ENCODE results near the gene TPM1. TPM values are rescaled to one million over a fixed set of nuclear protein-coding genes. Genes with fewer than 3 reads are reported as not detected.
"Not testable (repeated sequence)": the region's sequence is repeated elsewhere in the genome, so short reads cannot be mapped to it uniquely, and the experiment has no call there.

TPM1 gene
- total RNA-seq, 4 donors from 2014 or later, result 167 to 702 (median 252) TPM

DNA sequence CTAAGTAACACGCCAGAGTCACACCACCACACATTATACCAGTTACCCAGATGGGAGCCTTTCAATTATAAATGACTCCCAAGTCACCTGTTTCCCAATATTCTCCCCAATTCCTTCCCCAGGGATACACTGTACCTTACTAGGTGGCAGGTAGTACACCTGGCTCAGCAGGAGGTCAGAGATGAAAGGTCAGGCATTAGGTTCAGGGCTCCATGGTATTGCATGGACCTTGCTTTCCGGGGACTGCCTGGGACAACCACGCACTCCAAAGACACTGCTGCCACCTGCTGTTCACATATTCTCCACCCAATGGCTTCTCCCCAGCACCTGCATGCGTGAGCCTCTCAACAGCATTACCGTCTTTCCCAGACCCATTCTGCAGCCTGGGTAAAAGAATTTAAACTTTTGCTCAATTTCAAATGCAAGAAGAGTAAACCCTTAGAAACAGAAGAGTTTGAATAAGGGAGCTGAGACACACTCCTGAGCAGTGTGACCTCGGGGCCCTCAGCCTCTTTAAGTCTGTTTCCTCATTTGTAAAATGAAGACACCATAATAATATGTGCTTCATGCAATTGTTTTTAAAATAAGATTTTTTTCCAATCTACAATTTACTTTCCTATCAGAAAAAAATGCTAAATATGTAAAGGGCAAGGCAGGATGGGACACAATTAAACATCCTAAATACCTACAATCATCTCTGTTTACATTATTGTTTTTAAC lies 51.1 kb downstream of the TPM1 start:
- peak; percentile 87 for ATAC-seq (ENCODE audit: low FRiP score)
- TF ChIP-seq, protein P1, sequence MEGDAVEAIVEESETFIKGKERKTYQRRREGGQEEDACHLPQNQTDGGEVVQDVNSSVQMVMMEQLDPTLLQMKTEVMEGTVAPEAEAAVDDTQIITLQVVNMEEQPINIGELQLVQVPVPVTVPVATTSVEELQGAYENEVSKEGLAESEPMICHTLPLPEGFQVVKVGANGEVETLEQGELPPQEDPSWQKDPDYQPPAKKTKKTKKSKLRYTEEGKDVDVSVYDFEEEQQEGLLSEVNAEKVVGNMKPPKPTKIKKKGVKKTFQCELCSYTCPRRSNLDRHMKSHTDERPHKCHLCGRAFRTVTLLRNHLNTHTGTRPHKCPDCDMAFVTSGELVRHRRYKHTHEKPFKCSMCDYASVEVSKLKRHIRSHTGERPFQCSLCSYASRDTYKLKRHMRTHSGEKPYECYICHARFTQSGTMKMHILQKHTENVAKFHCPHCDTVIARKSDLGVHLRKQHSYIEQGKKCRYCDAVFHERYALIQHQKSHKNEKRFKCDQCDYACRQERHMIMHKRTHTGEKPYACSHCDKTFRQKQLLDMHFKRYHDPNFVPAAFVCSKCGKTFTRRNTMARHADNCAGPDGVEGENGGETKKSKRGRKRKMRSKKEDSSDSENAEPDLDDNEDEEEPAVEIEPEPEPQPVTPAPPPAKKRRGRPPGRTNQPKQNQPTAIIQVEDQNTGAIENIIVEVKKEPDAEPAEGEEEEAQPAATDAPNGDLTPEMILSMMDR (IDR thresholded peaks at IDR 0.05), result peak in 1 of 3 donors; percentile 47
- peak; percentile 79 for DNase-seq (ENCODE audit: low spot score)

DNA sequence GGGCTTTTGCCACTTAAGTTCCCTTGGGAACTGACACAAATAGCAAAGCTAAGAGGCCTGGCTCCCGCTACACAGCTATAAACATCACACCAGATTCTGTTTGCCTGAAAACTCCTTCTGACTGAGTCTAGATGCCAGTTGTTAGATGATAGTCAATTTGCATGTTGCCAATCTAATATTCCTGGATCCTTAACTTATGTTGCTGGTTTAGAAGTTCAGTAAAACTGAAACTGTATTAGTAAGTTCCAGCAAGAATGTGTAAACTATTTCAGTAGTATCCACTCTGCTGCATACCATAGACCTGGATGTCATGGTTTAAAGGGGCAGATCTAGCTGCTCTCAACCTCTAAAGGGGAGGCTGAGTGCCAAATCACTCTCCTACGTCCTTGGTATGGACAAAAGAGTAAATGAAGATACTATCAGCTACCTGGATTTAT lies 52.0 kb downstream of the TPM1 start:
- TF ChIP-seq, protein P1 (IDR thresholded peaks at IDR 0.05), result no peak
- no peak for ATAC-seq (ENCODE audit: low FRiP score)
- DNase-seq (ENCODE audit: low spot score), result no peak

DNA sequence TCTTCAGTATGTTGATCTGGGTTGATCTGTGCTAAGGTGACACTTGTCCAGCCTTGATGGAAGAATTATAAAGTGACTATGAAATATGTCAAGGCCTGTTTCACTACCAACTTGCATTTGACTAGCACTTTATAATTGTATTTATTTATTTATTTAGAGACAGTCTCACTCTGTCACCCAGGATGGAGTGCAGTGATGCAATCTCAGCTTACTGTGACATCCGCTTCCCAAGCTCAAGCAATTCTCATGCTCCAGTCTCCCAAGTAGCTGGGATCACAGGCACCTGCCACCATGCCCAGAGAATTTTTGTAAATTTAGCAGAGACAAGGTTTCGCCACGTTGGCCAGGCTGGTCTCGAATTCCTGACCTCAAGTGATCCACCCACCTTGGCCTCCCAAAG lies 53.6 kb downstream of the TPM1 start:
- ATAC-seq (ENCODE audit: low FRiP score) (no peak), DNase-seq (ENCODE audit: low spot score) (no peak)
- TF ChIP-seq, protein P1 (IDR thresholded peaks at IDR 0.05), result no peak

DNA sequence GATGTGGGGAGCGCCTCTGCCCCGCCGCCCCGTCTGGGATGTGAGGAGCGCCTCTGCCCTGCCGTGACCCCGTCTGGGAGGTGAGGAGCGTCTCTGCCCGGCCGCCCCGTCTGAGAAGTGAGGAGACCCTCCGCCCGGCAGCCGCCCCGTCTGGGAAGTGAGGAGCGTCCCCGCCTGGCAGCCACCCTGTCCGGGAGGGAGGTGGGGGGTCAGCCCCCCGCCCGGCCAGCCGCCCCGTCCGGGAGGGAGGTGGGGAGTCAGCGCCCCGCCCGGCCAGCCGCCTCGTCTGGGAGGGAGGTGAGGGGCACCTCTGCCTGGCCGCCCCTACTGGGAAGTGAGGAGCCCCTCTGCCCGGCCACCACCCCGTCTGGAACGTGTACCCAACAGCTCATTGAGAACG lies 56.4 kb downstream of the TPM1 start:
- not testable (repeated sequence) for DNase-seq (ENCODE audit: low spot score); ATAC-seq (ENCODE audit: low FRiP score)

DNA sequence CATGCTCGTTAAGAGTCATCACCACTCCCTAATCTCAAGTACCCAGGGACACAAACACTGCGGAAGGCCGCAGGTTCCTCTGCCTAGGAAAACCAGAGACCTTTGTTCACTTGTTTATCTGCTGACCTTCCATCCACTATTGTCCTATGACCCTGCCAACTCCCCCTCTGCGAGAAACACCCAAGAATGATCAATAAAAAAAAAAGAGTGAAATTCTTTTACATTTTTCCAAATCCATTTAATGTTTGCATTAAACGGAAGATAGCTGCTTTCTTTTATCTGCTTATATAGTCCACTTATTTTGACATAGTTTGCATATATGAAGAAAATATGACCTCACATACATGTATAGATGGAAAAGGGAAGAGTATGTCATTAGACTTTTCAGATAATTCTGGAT lies 57.0 kb downstream of the TPM1 start:
- not testable (repeated sequence) for DNase-seq (ENCODE audit: low spot score); ATAC-seq (ENCODE audit: low FRiP score)

DNA sequence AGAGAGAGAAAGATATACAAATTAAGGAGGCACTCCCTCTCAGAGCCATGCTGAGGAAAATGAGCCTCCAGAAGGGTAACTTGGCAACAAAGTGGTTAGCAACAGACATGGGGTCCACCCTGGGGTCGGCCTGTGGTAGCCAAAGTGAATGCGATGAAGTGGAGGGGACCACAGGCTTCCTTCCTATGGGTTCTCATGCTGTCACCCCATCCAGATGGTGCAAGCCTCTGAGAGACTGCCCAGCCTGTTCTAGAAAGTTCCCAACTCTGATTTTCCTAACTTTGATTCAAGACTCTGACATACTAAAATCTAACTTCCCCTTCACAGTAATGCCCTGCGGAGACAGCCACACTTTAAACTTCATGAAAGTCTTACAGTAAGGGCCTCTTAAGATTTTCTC lies 60.9 kb downstream of the TPM1 start:
- TF ChIP-seq, protein P1 (IDR thresholded peaks at IDR 0.05), result no peak
- no peak for DNase-seq (ENCODE audit: low spot score)
- no peak for ATAC-seq (ENCODE audit: low FRiP score)

DNA sequence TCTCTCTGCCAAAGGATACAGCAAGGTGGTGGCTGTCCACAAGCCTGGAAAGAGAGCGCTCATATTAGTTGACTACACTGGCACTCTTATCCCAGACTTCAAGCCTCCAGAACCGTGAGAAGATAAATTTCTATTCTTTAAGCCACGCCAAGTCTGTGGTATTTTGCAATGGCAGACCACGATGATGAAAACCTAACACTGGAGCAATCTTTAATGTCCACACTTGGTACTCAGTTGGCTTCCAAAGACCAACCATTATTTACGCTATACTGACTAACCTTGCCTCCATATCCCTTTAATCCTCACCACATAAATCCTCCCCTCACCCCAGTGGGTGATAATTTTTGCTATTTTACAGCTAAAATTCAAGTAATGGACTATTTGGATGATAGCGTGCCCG lies 62.2 kb downstream of the TPM1 start:
- peak; percentile 47 for ATAC-seq (ENCODE audit: low FRiP score)
- DNase-seq (ENCODE audit: low spot score), result no peak
- TF ChIP-seq, protein P1 (IDR thresholded peaks at IDR 0.05), result no peak

DNA sequence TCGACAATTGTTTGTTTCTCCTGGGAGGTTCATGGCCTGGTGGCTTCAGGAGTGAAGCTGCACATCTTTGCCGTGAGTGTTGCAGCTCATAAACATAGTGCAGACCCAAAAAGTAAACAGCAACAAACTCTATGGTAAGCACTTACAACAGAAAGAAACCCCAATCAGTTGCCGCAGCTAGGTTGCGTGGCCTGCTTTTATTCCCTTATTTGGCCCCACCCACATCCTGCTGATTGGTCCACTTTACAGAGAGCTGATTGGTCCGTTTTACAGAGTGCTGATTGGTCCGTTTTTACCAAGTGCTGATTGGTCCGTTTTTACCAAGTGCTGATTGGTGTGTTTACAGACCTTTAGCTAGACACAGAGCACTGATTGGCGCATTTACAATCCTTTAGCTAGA lies 62.8 kb downstream of the TPM1 start:
- DNase-seq (ENCODE audit: low spot score); ATAC-seq (ENCODE audit: low FRiP score): not testable (repeated sequence)
